Vagina (tissue), 2 donors: ENCODE measurements around the gene SPINT2. TPM values are rescaled to one million over a fixed set of nuclear protein-coding genes. Genes with fewer than 3 reads are reported as not detected.

Source experiments
- DNase-seq, 2 donors: peaks; one replicate each; pipeline ENCODE4 v3.0.0-alpha.2; 2017; ENCODE audit errors: extremely low spot score in 2 of 2
- H3K27ac ChIP-seq: fragments of 200-600 bp; sonication (generic); one replicate; pipeline ENCODE4 v1.5.1; 2019
- H3K27me3 ChIP-seq: fragments of 200-600 bp; sonication (generic); one replicate; pipeline ENCODE4 v1.5.1; 2019
- H3K36me3 ChIP-seq, 2 donors: fragments of 200-600 bp; sonication (generic); one replicate each; pipeline ENCODE4 v1.5.1; 2017 to 2019
- H3K4me1 ChIP-seq: fragments of 200-600 bp; sonication (generic); one replicate; pipeline ENCODE4 v1.5.1; 2019
- H3K4me3 ChIP-seq, 2 donors: fragments of 200-600 bp; sonication (generic); 1 replicate in 1 of 2; 2 replicates in 1 of 2; pipeline ENCODE4 v1.5.1; 2016 to 2019
- H3K9me3 ChIP-seq: fragments of 200-600 bp; sonication (generic); one replicate; pipeline ENCODE4 v1.5.1; 2019
- CTCF ChIP-seq, 3 experiments: fragments of 450-650 bp in 2 of 3; fragments of 200-600 bp in 1 of 3; sonication (generic) in 1 of 3; IDR thresholded peaks; one replicate each; pipeline ENCODE4 v1.5.1; 2017 to 2019; ENCODE audit warnings: antibody characterized with exemption in 3 of 3, mild to moderate bottlenecking in 2 of 3, moderate library complexity in 2 of 3
- POLR2A ChIP-seq, 2 donors: fragments of 450-650 bp; IDR thresholded peaks; one replicate each; pipeline ENCODE4 v1.6.1; 2017; ENCODE audit warnings: antibody characterized with exemption in 2 of 2, mild to moderate bottlenecking in 2 of 2, moderate library complexity in 2 of 2
- POLR2AphosphoS5 ChIP-seq, 2 donors: sonication (generic); formaldehyde crosslinking; IDR thresholded peaks; one replicate each; pipeline ENCODE4 v1.9.0; 2017; ENCODE audit warnings: antibody characterized with exemption in 2 of 2, mild to moderate bottlenecking in 2 of 2, low read depth in 1 of 2; ENCODE audit not compliant: insufficient read depth in 1 of 2
- intact Hi-C: fragments of 100-400 bp; cut with DNase I; formaldehyde crosslinking; loops from one replicate; pipeline ENCODE4 v1.15.1; 2023
- total RNA-seq: library from RNA; depleted of rRNA; stranded (reverse); fragments of >200 nt; gene quantifications from one replicate; pipeline ENCODE4 v1.2.3, GENCODE V29; 2016

Gene SPINT2
- total RNA-seq, 1 donor from 2014 or later: 174 TPM

DNA sequence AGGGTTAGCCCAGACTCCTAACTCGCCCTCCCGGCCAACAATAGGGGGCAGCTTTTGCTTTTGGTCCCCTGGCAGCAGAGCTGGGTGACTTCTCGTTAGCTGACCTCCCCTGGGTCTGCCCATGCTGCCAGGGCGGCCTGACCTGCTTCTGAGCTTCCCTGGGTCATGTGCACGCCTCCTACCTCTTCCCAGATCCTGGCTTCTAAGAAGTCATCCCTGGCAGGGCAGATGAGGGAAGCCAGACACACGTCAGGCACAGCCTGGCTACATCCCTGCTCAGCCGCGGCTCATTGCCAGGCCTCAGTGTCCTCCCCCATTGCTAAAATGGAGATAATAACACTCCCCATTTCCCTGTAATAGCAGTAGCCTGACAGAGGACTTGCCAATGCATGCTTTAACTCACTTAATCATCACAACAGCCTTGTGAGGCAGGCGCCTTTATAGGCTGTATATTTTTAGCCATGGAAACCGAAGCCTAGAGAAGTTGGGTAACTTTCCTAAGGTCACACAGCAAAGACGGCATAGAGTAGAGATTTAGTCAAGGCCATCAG is 57.3 kb downstream of the SPINT2 start:
- Histone ChIP-seq H3K36me3 (peaks cover 0 to 3% of the 10 kb centered on the region in 2 donors), H3K27ac (peak overlapping the region; percentile 92), H3K4me3 (peak overlapping the region; percentile 66 to 83), H3K4me1 (peaks cover 61% of the 10 kb centered on the region), H3K9me3 (no peaks in the 10 kb centered on the region), H3K27me3 (no peaks in the 10 kb centered on the region)
- intact Hi-C loops: loop anchor here (1.0 to 5.0 kb wide), 2 partner anchors 10 to 74 kb away; no protein-coding TSS in a partner anchor
- DNase-seq: peak in 1 of 2 donors; percentile 93
- TF ChIP-seq POLR2AphosphoS5 (IDR thresholded peaks at IDR 0.05; ENCODE audit: insufficient read depth in 1 of 2, low read depth in 1 of 2) (peak; percentile 93 to 95), CTCF (IDR thresholded peaks at IDR 0.05) (no peak)

DNA sequence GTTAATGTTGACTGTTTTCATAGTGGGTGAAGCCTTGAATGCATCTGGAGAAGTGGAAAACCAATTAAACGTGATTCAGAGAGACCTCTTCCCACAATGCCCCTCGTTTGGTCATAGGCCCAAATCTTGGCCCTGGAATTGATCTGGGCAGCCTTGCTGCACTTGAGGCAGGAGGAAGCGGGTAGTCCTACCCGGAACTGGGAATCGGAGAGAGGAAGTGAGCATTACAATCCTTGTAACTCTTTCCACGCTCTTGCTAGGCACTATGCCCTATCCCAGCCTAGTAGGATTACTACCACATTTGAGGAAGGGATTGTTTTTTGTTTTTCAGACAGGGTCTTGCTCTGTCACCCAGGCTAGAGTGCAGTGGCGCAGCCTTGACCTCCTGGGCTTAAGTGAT is 58.9 kb downstream of the SPINT2 start:
- peaks cover 52% of the 10 kb centered on the region for H3K4me1 ChIP-seq

GRCh38 chr19:38324431-38324830 is 60.1 kb downstream of the SPINT2 start:
- no peak overlapping the region for H3K27ac ChIP-seq

More for the DNA sequence above, 58.9 kb downstream of the SPINT2 start:
- Histone ChIP-seq H3K27ac (peak overlapping the region; percentile 92), H3K9me3 (no peaks in the 10 kb centered on the region), H3K36me3 (peaks cover 0 to 19% of the 10 kb centered on the region in 2 donors), H3K4me3 (no peak overlapping the region), H3K27me3 (no peaks in the 10 kb centered on the region)
- intact Hi-C loops: loop anchor here (5.0 kb wide), 1 partner anchor 76 kb away; no protein-coding TSS in a partner anchor
- DNase-seq: peak in 1 of 2 donors; percentile 58
- no peak for TF ChIP-seq CTCF (IDR thresholded peaks at IDR 0.05)
- no peak for TF ChIP-seq POLR2AphosphoS5 (IDR thresholded peaks at IDR 0.05; ENCODE audit: insufficient read depth in 1 of 2, low read depth in 1 of 2)
- TF ChIP-seq POLR2A (IDR thresholded peaks at IDR 0.05): no peak

DNA sequence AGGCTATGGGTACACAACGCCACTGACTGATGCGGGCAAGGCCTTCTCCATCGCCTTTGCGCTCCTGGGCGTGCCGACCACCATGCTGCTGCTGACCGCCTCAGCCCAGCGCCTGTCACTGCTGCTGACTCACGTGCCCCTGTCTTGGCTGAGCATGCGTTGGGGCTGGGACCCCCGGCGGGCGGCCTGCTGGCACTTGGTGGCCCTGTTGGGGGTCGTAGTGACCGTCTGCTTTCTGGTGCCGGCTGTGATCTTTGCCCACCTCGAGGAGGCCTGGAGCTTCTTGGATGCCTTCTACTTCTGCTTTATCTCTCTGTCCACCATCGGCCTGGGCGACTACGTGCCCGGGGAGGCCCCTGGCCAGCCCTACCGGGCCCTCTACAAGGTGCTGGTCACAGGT is 62.2 kb downstream of the SPINT2 start:
- Histone ChIP-seq H3K4me1 (peaks cover 24% of the 10 kb centered on the region), H3K27me3 (no peaks in the 10 kb centered on the region), H3K4me3 (no peak overlapping the region), H3K36me3 (peaks cover 0 to 21% of the 10 kb centered on the region in 2 donors), H3K27ac (no peak overlapping the region), H3K9me3 (no peaks in the 10 kb centered on the region)
- no peak for DNase-seq
- intact Hi-C loops: no loop called here
- TF ChIP-seq CTCF (IDR thresholded peaks at IDR 0.05): no peak
- TF ChIP-seq POLR2A (IDR thresholded peaks at IDR 0.05): no peak
- TF ChIP-seq POLR2AphosphoS5 (IDR thresholded peaks at IDR 0.05; ENCODE audit: insufficient read depth in 1 of 2, low read depth in 1 of 2): no peak

More at GRCh38 chr19:38324431-38324830, 60.1 kb downstream of the SPINT2 start:
- Histone ChIP-seq H3K4me1 (peaks cover 41% of the 10 kb centered on the region), H3K27me3 (no peaks in the 10 kb centered on the region), H3K4me3 (no peak overlapping the region), H3K36me3 (peaks cover 0 to 21% of the 10 kb centered on the region in 2 donors), H3K9me3 (no peaks in the 10 kb centered on the region)
- intact Hi-C loops: loop anchor here (5.0 kb wide), 1 partner anchor 77 kb away; no protein-coding TSS in a partner anchor
- TF ChIP-seq CTCF (IDR thresholded peaks at IDR 0.05): no peak
- TF ChIP-seq POLR2AphosphoS5 (IDR thresholded peaks at IDR 0.05; ENCODE audit: insufficient read depth in 1 of 2, low read depth in 1 of 2): no peak
- no peak for TF ChIP-seq POLR2A (IDR thresholded peaks at IDR 0.05)
- DNase-seq: no peak

DNA sequence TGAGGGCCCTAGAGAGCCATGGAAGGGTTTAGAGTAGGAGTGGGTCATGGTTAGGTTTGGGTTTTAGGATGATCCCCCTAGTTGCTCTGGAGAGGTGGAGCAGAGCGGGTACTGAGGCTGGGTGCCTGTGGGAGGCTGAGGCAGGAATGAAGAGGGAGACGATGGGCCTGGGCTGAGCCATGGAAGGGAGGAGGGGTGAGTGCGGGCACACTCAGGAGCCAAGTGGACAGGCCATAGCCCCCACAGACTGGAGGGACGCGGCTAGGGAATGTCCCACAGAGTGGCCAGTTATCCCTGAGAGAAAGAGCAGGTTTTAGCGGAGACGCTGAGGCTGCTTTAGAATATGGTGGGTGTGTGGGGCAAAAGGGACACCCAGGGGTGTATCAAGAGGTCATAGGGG is 65.3 kb downstream of the SPINT2 start:
- Histone ChIP-seq H3K27ac (no peak overlapping the region), H3K36me3 (peaks cover 0 to 21% of the 10 kb centered on the region in 2 donors), H3K4me1 (no peaks in the 10 kb centered on the region), H3K27me3 (no peaks in the 10 kb centered on the region), H3K4me3 (no peak overlapping the region), H3K9me3 (no peaks in the 10 kb centered on the region)
- TF ChIP-seq POLR2AphosphoS5 (IDR thresholded peaks at IDR 0.05; ENCODE audit: insufficient read depth in 1 of 2, low read depth in 1 of 2): no peak
- no peak for TF ChIP-seq POLR2A (IDR thresholded peaks at IDR 0.05)
- intact Hi-C loops: no loop called here
- DNase-seq: no peak
